22Rv1 (cell line): ENCODE data around the gene RSPO1.

Experiments used
- H3K27ac ChIP-seq: fragments of 450-650 bp; 2 replicates; pipeline ENCODE4 v1.5.1; 2017
- ZFX ChIP-seq: fragments of 450-650 bp; IDR thresholded peaks from 2 replicates; pipeline ENCODE4 v1.6.1; 2017; ENCODE audit warnings: antibody characterized with exemption, borderline replicate concordance
- TF ChIP-seq, protein P1 (sequence below): fragments of 450-650 bp; IDR thresholded peaks from 2 replicates; pipeline ENCODE4 v1.5.1; 2017; ENCODE audit warnings: mild to moderate bottlenecking

RSPO1 gene

DNA sequence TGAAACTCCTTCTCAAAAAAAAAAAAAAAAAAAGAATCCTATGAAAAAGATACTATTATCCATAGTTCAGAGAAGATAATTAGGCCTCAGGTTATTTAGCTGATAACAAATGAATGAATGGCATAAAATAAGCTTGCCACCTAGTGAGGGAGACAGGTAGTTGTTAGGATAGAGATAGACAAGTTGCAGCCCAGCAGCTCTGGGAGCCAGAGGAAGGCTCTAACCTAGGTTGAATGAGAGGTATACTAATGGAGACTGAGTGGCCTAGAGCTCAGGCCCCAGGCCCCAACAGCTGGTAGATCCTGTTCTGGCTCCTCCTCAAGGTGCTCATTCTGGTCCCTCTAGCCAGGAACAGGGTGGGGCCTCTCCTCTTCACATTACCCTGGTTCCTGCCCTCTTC is 20.6 kb upstream of the RSPO1 start:
- TF ChIP-seq, protein P1, sequence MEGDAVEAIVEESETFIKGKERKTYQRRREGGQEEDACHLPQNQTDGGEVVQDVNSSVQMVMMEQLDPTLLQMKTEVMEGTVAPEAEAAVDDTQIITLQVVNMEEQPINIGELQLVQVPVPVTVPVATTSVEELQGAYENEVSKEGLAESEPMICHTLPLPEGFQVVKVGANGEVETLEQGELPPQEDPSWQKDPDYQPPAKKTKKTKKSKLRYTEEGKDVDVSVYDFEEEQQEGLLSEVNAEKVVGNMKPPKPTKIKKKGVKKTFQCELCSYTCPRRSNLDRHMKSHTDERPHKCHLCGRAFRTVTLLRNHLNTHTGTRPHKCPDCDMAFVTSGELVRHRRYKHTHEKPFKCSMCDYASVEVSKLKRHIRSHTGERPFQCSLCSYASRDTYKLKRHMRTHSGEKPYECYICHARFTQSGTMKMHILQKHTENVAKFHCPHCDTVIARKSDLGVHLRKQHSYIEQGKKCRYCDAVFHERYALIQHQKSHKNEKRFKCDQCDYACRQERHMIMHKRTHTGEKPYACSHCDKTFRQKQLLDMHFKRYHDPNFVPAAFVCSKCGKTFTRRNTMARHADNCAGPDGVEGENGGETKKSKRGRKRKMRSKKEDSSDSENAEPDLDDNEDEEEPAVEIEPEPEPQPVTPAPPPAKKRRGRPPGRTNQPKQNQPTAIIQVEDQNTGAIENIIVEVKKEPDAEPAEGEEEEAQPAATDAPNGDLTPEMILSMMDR, result no peak
- TF ChIP-seq ZFX, result no peak
- H3K27ac ChIP-seq, result no peak overlapping the region

DNA sequence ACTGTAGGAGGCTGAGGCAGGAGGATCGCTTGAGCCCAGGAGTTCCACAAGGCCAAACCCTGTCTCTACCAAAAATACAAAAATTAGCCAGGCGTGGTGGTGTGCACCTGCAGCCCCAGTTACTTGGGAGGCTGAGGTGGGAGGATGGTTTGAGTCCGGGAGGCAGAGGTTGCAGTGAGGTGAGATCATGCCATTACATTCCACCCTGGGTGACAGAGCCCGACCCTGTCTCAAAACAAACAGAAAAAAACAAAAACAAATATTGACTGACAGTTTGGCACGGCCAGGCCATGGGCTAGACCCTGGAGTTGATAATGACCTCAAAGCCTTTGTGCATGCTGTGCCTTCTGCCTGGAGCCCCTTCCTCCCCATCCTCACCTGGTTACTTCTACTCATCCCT is 19.2 kb upstream of the RSPO1 start:
- H3K27ac ChIP-seq, result no peak overlapping the region
- TF ChIP-seq, protein P1, result no peak
- TF ChIP-seq ZFX, result no peak

GRCh38 chr1:37652976-37653375 is 18.3 kb upstream of the RSPO1 start:
- H3K27ac ChIP-seq, result no peak overlapping the region
- no peak for TF ChIP-seq ZFX
- TF ChIP-seq, protein P1, result no peak

- TF ChIP-seq, protein P1, result no peak
- no peak for TF ChIP-seq ZFX
Observed at GRCh38 chr1:37651803-37652202, 17.1 kb upstream of the RSPO1 start.

GRCh38 chr1:37650721-37651120 is 16.0 kb upstream of the RSPO1 start:
- TF ChIP-seq ZFX, result no peak
- TF ChIP-seq, protein P1, result no peak

More at GRCh38 chr1:37651803-37652202, 17.1 kb upstream of the RSPO1 start:
- H3K27ac ChIP-seq, result no peak overlapping the region

DNA sequence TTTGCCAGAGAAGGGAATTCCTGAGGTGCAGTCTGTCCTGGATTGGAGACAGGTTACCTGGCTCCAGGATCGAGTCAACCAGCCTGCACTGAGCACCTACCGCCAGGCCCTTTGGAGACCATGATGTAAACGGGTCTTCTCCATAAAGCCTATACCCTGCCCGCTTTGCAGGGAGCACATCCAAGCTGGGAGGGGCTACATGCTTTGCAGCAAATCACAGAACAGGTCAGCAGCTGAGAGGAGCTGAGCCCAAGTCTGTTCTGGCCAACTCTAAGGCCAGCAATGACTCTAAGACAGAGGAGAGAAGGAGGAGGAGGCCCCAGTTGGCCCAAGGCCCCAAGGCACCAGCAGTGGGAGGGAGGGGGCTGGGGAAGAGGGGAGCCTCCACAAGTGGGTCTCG is 15.5 kb upstream of the RSPO1 start:
- TF ChIP-seq, protein P1, result no peak
- no peak for TF ChIP-seq ZFX

More at GRCh38 chr1:37650721-37651120, 16.0 kb upstream of the RSPO1 start:
- no peak overlapping the region for H3K27ac ChIP-seq

GRCh38 chr1:37647281-37647680 is 12.6 kb upstream of the RSPO1 start:
- H3K27ac ChIP-seq, result no peak overlapping the region
- no peak for TF ChIP-seq ZFX
- TF ChIP-seq, protein P1, result no peak

More for the DNA sequence above, 15.5 kb upstream of the RSPO1 start:
- H3K27ac ChIP-seq, result no peak overlapping the region
